OCI-LY3 (cell line): ENCODE data around the gene TMEM178B.

ENCODE experiments used
- H2AFZ ChIP-seq: fragments of 200-600, 300-600 bp; shearing (Covaris generic); 2 replicates; pipeline ENCODE4 v1.6.0; 2014; ENCODE audit warnings: antibody characterized with exemption, low read depth, low read length
- H3K27ac ChIP-seq: fragments of 200-600, 300-600 bp; sonication (generic); 2 replicates; pipeline ENCODE4 v1.5.1; 2014; ENCODE audit warnings: mild to moderate bottlenecking, low read length, moderate library complexity, mixed read lengths
- H3K27me3 ChIP-seq: fragments of 200-600, 300-600 bp; sonication (generic); 2 replicates; pipeline ENCODE4 v1.6.1; 2014; ENCODE audit warnings: low read depth, low read length, mixed read lengths
- H3K36me3 ChIP-seq: fragments of 200-600, 300-600 bp; sonication (generic); replicated peaks from 2 replicates; pipeline ENCODE3; 2014; ENCODE audit warnings: low read depth, low read length, mixed read lengths
- H3K4me1 ChIP-seq: fragments of 300-600, 200-600 bp; sonication (generic); 2 replicates; pipeline ENCODE4 v1.6.1; 2014; ENCODE audit warnings: low read length, mixed read lengths
- H3K4me2 ChIP-seq: fragments of 200-600, 300-600 bp; sonication (generic); 2 replicates; pipeline ENCODE4 v1.6.1; 2014; ENCODE audit warnings: low read length, mixed read lengths
- H3K4me3 ChIP-seq: fragments of 300-600, 200-600 bp; sonication (generic); 2 replicates; pipeline ENCODE4 v1.5.1; 2014; ENCODE audit warnings: antibody characterized with exemption, mild to moderate bottlenecking, low read length, moderate library complexity
- H3K79me2 ChIP-seq: fragments of 300-600, 200-600 bp; shearing (Covaris generic); 2 replicates; pipeline ENCODE4 v1.6.1; 2014; ENCODE audit warnings: mild to moderate bottlenecking, low read length, mixed read lengths
- H3K9ac ChIP-seq: fragments of 300-600, 200-600 bp; shearing (Covaris generic); 2 replicates; pipeline ENCODE4 v1.6.0; 2014; ENCODE audit warnings: mild to moderate bottlenecking, low read length, moderate library complexity
- H3K9me3 ChIP-seq: fragments of 200-600, 300-600 bp; shearing (Covaris generic); 2 replicates; pipeline ENCODE4 v1.6.1; 2014; ENCODE audit warnings: low read length, mixed read lengths; ENCODE audit not compliant: insufficient read depth
- H4K20me1 ChIP-seq: fragments of 200-600, 300-600 bp; sonication (generic); 2 replicates; pipeline ENCODE4 v1.6.1; 2016; ENCODE audit warnings: low read length, mixed read lengths; ENCODE audit not compliant: insufficient read depth
- EZH2phosphoT487 ChIP-seq: fragments of 200-600 bp; shearing (Covaris generic); IDR thresholded peaks from 2 replicates; pipeline ENCODE4 v1.6.1; 2018; ENCODE audit warnings: antibody characterized with exemption, mixed run types, low read depth
- TF ChIP-seq, protein P1 (sequence below): fragments of 200-600, 300-600 bp; sonication (generic); IDR thresholded peaks from 2 replicates; pipeline ENCODE4 v1.5.1; 2014; ENCODE audit warnings: antibody characterized with exemption, low read length, low read depth

TMEM178B gene

DNA sequence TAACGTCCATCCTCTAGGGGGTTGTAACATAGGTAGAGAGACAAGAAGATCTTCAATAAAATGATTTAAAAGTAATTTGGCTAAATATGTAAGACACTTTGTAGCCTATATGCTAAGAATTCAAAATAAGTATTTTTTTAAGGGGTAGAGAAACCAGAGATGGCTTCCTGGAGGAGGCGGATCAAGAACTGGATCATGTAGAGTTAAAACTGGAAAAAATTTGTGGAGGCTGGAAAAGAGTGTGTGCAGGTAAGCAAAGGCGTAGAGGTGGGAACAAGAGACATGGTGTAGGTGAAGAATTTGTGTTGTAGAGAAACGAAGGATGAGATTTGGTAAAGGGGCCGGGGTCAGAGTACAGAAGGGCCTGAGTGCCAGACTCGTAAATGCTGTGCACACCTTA is 172.6 kb downstream of the TMEM178B start:
- no peaks in the 10 kb centered on the region for H4K20me1 ChIP-seq

DNA sequence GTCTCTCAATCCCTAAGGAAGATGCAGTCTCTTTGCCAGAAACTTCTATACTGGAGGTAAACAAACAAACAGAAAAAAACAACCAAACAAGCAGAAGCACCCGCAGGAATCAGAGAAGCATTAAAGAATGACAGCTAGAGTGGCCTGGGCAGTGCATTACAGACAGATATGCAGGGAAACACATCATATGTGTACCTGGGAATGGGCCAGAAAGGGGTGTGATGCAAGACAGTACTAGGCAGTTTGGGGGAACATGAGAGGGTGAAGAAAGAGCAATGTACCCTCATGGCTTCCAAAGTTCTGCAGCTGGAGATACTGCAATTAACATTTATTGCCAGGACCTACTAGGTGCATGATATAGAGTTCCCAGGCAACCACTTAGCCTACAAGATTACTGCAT is 177.3 kb downstream of the TMEM178B start:
- no peaks in the 10 kb centered on the region for H3K79me2 ChIP-seq
- H3K9me3 ChIP-seq: no peaks in the 10 kb centered on the region
- H3K4me3 ChIP-seq: no peak overlapping the region
- no peak overlapping the region for H3K9ac ChIP-seq
- H4K20me1 ChIP-seq: no peaks in the 10 kb centered on the region
- no peak overlapping the region for H3K4me2 ChIP-seq
- no peaks in the 10 kb centered on the region for H3K4me1 ChIP-seq
- no peak overlapping the region for H3K27ac ChIP-seq
- no peaks in the 10 kb centered on the region for H3K36me3 ChIP-seq
- no peak overlapping the region for H2AFZ ChIP-seq
- H3K27me3 ChIP-seq: no peaks in the 10 kb centered on the region
- TF ChIP-seq, protein P1, sequence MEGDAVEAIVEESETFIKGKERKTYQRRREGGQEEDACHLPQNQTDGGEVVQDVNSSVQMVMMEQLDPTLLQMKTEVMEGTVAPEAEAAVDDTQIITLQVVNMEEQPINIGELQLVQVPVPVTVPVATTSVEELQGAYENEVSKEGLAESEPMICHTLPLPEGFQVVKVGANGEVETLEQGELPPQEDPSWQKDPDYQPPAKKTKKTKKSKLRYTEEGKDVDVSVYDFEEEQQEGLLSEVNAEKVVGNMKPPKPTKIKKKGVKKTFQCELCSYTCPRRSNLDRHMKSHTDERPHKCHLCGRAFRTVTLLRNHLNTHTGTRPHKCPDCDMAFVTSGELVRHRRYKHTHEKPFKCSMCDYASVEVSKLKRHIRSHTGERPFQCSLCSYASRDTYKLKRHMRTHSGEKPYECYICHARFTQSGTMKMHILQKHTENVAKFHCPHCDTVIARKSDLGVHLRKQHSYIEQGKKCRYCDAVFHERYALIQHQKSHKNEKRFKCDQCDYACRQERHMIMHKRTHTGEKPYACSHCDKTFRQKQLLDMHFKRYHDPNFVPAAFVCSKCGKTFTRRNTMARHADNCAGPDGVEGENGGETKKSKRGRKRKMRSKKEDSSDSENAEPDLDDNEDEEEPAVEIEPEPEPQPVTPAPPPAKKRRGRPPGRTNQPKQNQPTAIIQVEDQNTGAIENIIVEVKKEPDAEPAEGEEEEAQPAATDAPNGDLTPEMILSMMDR: no peak
- TF ChIP-seq EZH2phosphoT487: no peak

More for the DNA sequence above, 172.6 kb downstream of the TMEM178B start:
- H3K4me2 ChIP-seq: no peak overlapping the region
- TF ChIP-seq, protein P1: no peak
- no peak for TF ChIP-seq EZH2phosphoT487
- no peak overlapping the region for H3K9ac ChIP-seq
- no peak overlapping the region for H3K27ac ChIP-seq
- H3K9me3 ChIP-seq: no peaks in the 10 kb centered on the region
- no peak overlapping the region for H2AFZ ChIP-seq
- H3K27me3 ChIP-seq: no peaks in the 10 kb centered on the region
- H3K79me2 ChIP-seq: no peaks in the 10 kb centered on the region
- no peak overlapping the region for H3K4me3 ChIP-seq
- no peaks in the 10 kb centered on the region for H3K4me1 ChIP-seq
- no peaks in the 10 kb centered on the region for H3K36me3 ChIP-seq

DNA sequence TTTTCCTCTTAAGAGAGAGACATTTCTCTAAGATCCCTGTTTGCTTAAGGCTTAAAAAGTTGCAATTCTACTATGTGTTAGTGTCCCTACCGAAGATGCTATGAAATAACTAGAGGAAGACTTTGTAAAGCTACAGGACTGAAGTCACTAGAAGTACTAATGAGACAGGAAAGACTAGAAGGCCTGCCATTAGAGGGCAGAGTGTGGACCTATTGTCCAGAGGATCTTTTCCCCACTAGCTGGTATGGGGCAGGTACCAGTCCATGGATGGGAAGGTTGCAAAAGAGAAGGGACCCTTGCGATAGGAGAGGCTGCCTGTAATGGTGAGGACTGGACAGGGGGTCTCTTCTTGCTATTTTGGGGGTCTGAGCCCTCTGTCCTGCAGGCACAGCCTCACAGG is 178.1 kb downstream of the TMEM178B start:
- Histone ChIP-seq H3K4me2 (no peak overlapping the region), H3K4me1 (no peaks in the 10 kb centered on the region), H3K27me3 (no peaks in the 10 kb centered on the region), H3K9me3 (no peaks in the 10 kb centered on the region), H4K20me1 (no peaks in the 10 kb centered on the region), H3K4me3 (no peak overlapping the region), H3K27ac (no peak overlapping the region), H2AFZ (no peak overlapping the region), H3K36me3 (no peaks in the 10 kb centered on the region), H3K79me2 (no peaks in the 10 kb centered on the region), H3K9ac (no peak overlapping the region)
- TF ChIP-seq, protein P1: peak; percentile 15
- no peak for TF ChIP-seq EZH2phosphoT487

DNA sequence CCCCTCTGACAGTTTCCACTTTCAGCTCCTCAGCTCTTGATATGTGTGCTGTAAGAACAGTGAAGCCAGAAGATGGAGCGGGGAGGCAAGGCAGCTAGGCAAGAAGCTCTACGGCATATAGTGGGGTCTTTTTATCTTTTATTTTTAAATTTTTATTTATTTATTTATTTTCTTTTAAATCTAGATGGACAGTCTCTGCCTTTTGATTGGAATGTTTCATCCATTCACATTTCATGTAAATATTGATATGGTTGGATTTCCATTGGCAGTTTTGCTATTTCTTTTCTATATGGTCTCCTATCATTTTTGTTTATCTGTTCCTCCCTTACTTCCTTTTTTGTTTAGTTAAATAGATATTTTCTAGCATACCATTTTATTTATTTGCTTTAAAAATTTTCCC is 183.7 kb downstream of the TMEM178B start:
- Histone ChIP-seq H3K36me3 (no peaks in the 10 kb centered on the region), H3K4me3 (no peak overlapping the region), H3K4me1 (no peaks in the 10 kb centered on the region), H4K20me1 (no peaks in the 10 kb centered on the region), H3K4me2 (no peak overlapping the region), H2AFZ (no peak overlapping the region), H3K79me2 (no peaks in the 10 kb centered on the region), H3K9me3 (no peaks in the 10 kb centered on the region), H3K27ac (no peak overlapping the region), H3K27me3 (no peaks in the 10 kb centered on the region), H3K9ac (no peak overlapping the region)
- TF ChIP-seq, protein P1: no peak
- no peak for TF ChIP-seq EZH2phosphoT487
